LNCaP clone FGC (cell line): ENCODE results near the gene ARID3A.

Experiments
- DNase-seq: peaks from one replicate; pipeline ENCODE4 v3.0.0-alpha.2; 2011; ENCODE audit warnings: low read depth
- H3K4me3 ChIP-seq: 2 replicates; pipeline ENCODE4 v1.5.1; 2011; ENCODE audit warnings: mild to moderate bottlenecking, low read depth, low read length, control low read depth
- CTCF ChIP-seq: IDR thresholded peaks from 2 replicates; pipeline ENCODE4 v1.5.1; 2012; ENCODE audit warnings: mild to moderate bottlenecking; ENCODE audit not compliant: control insufficient read depth, insufficient read depth; ENCODE audit errors: extremely low read depth

Gene ARID3A

GRCh38 chr19:939439-939838 is 13.6 kb downstream of the ARID3A start:
- TF ChIP-seq CTCF: no peak
- H3K4me3 ChIP-seq: no peak overlapping the region
- DNase-seq: no peak

GRCh38 chr19:939922-940321 is 14.1 kb downstream of the ARID3A start:
- TF ChIP-seq CTCF: no peak
- H3K4me3 ChIP-seq: peak overlapping the region; percentile 24

GRCh38 chr19:940591-941291 is 14.9 kb downstream of the ARID3A start:
- DNase-seq: peak; percentile 75
- H3K4me3 ChIP-seq: peak overlapping the region; percentile 58
- TF ChIP-seq CTCF: peak; percentile 32

More at GRCh38 chr19:939922-940321, 14.1 kb downstream of the ARID3A start:
- DNase-seq: no peak

- H3K4me3 ChIP-seq: peak overlapping the region; percentile 58
- TF ChIP-seq CTCF: no peak
- no peak for DNase-seq
Measured at GRCh38 chr19:941292-942132, 15.7 kb downstream of the ARID3A start.

GRCh38 chr19:942133-942645 is 16.4 kb downstream of the ARID3A start:
- no peak for TF ChIP-seq CTCF
- H3K4me3 ChIP-seq: peak overlapping the region; percentile 58
- DNase-seq: no peak

GRCh38 chr19:943551-944170 is 17.8 kb downstream of the ARID3A start:
- H3K4me3 ChIP-seq: no peak overlapping the region
- no peak for DNase-seq
- TF ChIP-seq CTCF: no peak
